ENCODE measurements around the gene MYH8. TPM values are rescaled to one million over a fixed set of nuclear protein-coding genes. Genes with fewer than 3 reads are reported as not detected.

Gene MYH8
- not detected in 2 replicates for total RNA-seq (2013; cell fraction: nucleolus; rRNA removed)
- total RNA-seq (2014; rRNA removed) = not detected in 2 replicates
- not detected in 2 replicates for total RNA-seq (2014; rRNA removed; fragmentation: Illumina TruSeq; extraction: Trizol)
- total RNA-seq (2021) = not detected in 2 replicates
- polyA plus RNA-seq (2011; ENCODE audit: low read depth) = not detected
- polyA plus RNA-seq (2011; rRNA removed) = 0.01 TPM in 2 replicates
- polyA plus RNA-seq (2011; cell fraction: cytosol; rRNA removed) = 0.01 TPM in 1 of 2 replicates, not detected in the other
- polyA plus RNA-seq (2011; cell fraction: nucleus; rRNA removed) = 0.01 and 0.03 TPM in 2 replicates
- not detected in 2 replicates for polyA plus RNA-seq (2012)
- polyA plus RNA-seq (2014; fragmentation: Illumina TruSeq; extraction: Trizol) = not detected in 2 replicates
- polyA plus RNA-seq (2014; fragmentation: Nextera tagmentation; extraction: Ambion mirVana) = not detected
- not detected in 2 replicates for polyA plus RNA-seq (2014; rRNA removed)
- polyA plus RNA-seq (2016; fragmentation: Nextera tagmentation; extraction: Ambion mirVana) = under 1 TPM in 1 of 2 experiments, not detected in 1; 0.03 TPM
- polyA minus RNA-seq (2011; rRNA and poly(A)+ RNA removed) = 0.07 TPM in 1 of 2 replicates, not detected in the other
- not detected in 2 replicates for polyA minus RNA-seq (2011; cell fraction: cytosol; rRNA and poly(A)+ RNA removed)
- not detected in 2 replicates for polyA minus RNA-seq (2011; cell fraction: nucleus; rRNA and poly(A)+ RNA removed)
- not detected for Bru-seq, nascent RNA
- not detected for BruChase-seq, experiment 1, labeled RNA remaining after a 6-hour chase
- BruChase-seq, experiment 2, labeled RNA remaining after a 2-hour chase = not detected
- long read RNA-seq, experiment 1 = 0 reads
- long read RNA-seq, experiment 2 = 0 reads

DNA sequence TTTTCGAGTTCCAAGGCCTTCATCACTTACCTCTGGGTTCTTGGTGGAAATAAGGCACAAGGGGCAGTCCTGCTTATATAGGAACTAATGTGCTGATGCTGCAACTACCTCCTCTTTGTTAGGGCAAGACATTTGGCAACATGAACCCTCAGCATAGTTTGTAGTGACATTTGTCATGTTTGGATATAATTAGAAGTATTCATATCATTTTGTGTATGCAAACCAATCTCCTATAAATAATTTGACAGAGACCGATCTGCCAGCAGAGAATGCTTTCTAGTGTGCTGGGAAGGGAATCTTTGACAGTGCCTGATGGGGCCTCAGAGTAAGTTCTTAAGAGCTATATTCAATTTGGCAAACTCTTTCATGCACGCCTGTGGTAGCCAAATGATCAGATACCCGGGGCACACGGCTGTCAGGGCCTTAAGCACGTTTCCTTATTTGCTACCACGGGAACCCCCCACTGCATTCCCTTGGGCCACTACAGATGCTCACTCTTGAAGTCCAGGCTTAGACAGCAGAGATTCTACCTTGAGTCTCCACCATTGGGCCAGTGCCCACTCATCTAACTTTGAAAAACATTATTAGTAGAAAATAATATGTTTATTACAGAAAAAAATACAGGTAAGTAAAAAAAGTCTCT, at the start of gene MYH8:
MYH8 (minus strand) TSS at position 51 of the 643 bp plus-strand sequence. CDS start 1,723 bp downstream, outside the sequence.
- no peaks in the 10 kb centered on the region for H4K20me1 ChIP-seq (ENCODE audit: control insufficient read depth, insufficient read depth)
- SMC1A ChIA-PET (ENCODE audit: uncharacterized antibody, unreplicated experiment) = interaction anchor here (1.0 kb wide), 1 partner anchor 12 kb away, joined by 3 read pairs; no protein-coding TSS in a partner anchor
- H2AFZ ChIP-seq (ENCODE audit: control insufficient read depth, low read depth, low read length) = no peak within 1 kb of the TSS
- BruUV-seq (replicated peaks) = no TSS peak
- no peak within 1 kb of the TSS for H3K27ac ChIP-seq (ENCODE audit: control insufficient read depth, insufficient read depth)
- no peaks in the 10 kb centered on the region for H3K27me3 ChIP-seq (replicated peaks in 1 of 2; ENCODE audit: control insufficient read depth in 2 of 2, insufficient read depth in 2 of 2, low read length in 1 of 2)
- no peaks in the 10 kb centered on the region for H3K9me3 ChIP-seq (replicated peaks; ENCODE audit: control insufficient read depth, insufficient read depth, low read length)
- RAD21 ChIA-PET (ENCODE audit: unreplicated experiment) = no interaction called here
- H3K79me2 ChIP-seq (ENCODE audit: control insufficient read depth, insufficient read depth, low read length) = no peaks in the 10 kb centered on the region
- H3K4me3 ChIP-seq = no peak within 1 kb of the TSS
- CTCF ChIA-PET = no interaction called here
- no peak within 1 kb of the TSS for H3K9ac ChIP-seq (ENCODE audit: control insufficient read depth, insufficient read depth, low read length)
- ATAC-seq = no peak
- in situ Hi-C loops (cut with MboI) (no loop called here), intact Hi-C loops (cut with micrococcal nuclease; ENCODE audit: unreplicated experiment) (no loop called here)
- no peak within 1 kb of the TSS for H3K4me2 ChIP-seq (ENCODE audit: control insufficient read depth, insufficient read depth)
- 5% methylated on average over 7 of the region's 7 CpGs for WGBS (ENCODE audit: insufficient coverage, insufficient replicate concordance, low lambda C conversion rate, missing lambda C conversion rate)
- no peak for DNase-seq (ENCODE audit: low read depth, low spot score)
- POLR2A ChIA-PET = no interaction called here
- no peak for FAIRE-seq
- TF ChIP-seq, protein P1, sequence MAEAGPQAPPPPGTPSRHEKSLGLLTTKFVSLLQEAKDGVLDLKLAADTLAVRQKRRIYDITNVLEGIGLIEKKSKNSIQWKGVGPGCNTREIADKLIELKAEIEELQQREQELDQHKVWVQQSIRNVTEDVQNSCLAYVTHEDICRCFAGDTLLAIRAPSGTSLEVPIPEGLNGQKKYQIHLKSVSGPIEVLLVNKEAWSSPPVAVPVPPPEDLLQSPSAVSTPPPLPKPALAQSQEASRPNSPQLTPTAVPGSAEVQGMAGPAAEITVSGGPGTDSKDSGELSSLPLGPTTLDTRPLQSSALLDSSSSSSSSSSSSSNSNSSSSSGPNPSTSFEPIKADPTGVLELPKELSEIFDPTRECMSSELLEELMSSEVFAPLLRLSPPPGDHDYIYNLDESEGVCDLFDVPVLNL (IDR thresholded peaks at IDR 0.05; ENCODE audit: low read depth, low read length) = no peak
- TF ChIP-seq NFYA (IDR thresholded peaks at IDR 0.05; ENCODE audit: borderline replicate concordance, low read depth, low read length) (no peak), BMI1 (IDR thresholded peaks at IDR 0.05; ENCODE audit: borderline replicate concordance) (no peak), ZBTB33 (IDR thresholded peaks at IDR 0.05) (no peak), MYB (IDR thresholded peaks at IDR 0.05; ENCODE audit: borderline replicate concordance, low read depth, low read length) (no peak)
- no peaks in the 10 kb centered on the region for H3K4me1 ChIP-seq (ENCODE audit: control insufficient read depth, insufficient read depth, low read length)
- no peaks in the 10 kb centered on the region for H3K36me3 ChIP-seq (ENCODE audit: control insufficient read depth in 2 of 2, insufficient read depth in 2 of 2, low read length in 1 of 2)
